ENCODE results near the gene PIGA. TPM values are rescaled to one million over a fixed set of nuclear protein-coding genes. Genes with fewer than 3 reads are reported as not detected.
"Not testable (repeated sequence)": the region's sequence is repeated elsewhere in the genome, so short reads cannot be mapped to it uniquely, and the experiment has no call there.

PIGA gene
- total RNA-seq, 2 donors from 2014 or later = 12.6 to 21.6 TPM

DNA sequence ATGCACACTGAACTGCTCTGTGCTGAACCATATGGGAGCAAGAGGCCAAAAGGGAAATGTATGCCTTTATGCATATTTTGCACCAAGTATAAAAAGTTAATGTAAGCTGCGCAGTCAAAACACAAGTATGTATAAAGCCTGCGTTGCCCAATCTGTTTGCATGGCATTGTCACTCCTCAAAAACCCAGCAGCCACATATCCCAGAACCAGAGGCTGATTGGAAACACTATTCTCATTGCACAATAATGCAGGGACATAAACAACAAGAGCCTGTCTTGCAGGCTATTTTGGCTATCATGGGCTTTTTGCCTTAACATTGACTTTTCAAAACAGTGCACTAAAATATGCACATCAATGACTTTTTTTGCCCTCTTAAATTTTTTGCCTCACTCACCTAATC lies 60.4 kb downstream of the PIGA start:
- TF ChIP-seq, protein P1, sequence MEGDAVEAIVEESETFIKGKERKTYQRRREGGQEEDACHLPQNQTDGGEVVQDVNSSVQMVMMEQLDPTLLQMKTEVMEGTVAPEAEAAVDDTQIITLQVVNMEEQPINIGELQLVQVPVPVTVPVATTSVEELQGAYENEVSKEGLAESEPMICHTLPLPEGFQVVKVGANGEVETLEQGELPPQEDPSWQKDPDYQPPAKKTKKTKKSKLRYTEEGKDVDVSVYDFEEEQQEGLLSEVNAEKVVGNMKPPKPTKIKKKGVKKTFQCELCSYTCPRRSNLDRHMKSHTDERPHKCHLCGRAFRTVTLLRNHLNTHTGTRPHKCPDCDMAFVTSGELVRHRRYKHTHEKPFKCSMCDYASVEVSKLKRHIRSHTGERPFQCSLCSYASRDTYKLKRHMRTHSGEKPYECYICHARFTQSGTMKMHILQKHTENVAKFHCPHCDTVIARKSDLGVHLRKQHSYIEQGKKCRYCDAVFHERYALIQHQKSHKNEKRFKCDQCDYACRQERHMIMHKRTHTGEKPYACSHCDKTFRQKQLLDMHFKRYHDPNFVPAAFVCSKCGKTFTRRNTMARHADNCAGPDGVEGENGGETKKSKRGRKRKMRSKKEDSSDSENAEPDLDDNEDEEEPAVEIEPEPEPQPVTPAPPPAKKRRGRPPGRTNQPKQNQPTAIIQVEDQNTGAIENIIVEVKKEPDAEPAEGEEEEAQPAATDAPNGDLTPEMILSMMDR (conservative IDR thresholded peaks at IDR 0.05) = no peak
- no peaks in the 10 kb centered on the region for H3K9me3 ChIP-seq (ENCODE audit: control insufficient read depth, low read length)
- Mint-ChIP-seq H3K4me3 (no peak overlapping the region), H3K27ac (no peak overlapping the region), H3K4me1 (no peaks in the 10 kb centered on the region), H3K27me3 (ENCODE audit: insufficient read depth) (no peaks in the 10 kb centered on the region), H3K36me3 (ENCODE audit: low read depth) (no peaks in the 10 kb centered on the region), H3K9me3 (peaks cover 46% of the 10 kb centered on the region)
- no peaks in the 10 kb centered on the region for H3K36me3 ChIP-seq (ENCODE audit: control insufficient read depth, insufficient read depth, low read length)
- no peak overlapping the region for H3K27ac ChIP-seq (ENCODE audit: low read depth, low read length)
- DNase-seq = no peak
- 88% methylated on average over 2 of the region's 2 CpGs; no CpG with 5 or more reads in 1 of the 2 experiments for WGBS, 2 experiments (ENCODE audit: insufficient coverage in 1 of 2, insufficient read length in 1 of 2)
- H3K9ac ChIP-seq (ENCODE audit: extremely low read depth, low read length, poor library complexity, severe bottlenecking) = no peak overlapping the region
- H3K27me3 ChIP-seq (ENCODE audit: control insufficient read depth, insufficient read depth, low read length, poor library complexity, severe bottlenecking) = no peaks in the 10 kb centered on the region
- H3K4me1 ChIP-seq (ENCODE audit: control insufficient read depth, insufficient read depth, low read length) = no peaks in the 10 kb centered on the region
- no peak overlapping the region for H3K4me3 ChIP-seq (ENCODE audit: low read length)

DNA sequence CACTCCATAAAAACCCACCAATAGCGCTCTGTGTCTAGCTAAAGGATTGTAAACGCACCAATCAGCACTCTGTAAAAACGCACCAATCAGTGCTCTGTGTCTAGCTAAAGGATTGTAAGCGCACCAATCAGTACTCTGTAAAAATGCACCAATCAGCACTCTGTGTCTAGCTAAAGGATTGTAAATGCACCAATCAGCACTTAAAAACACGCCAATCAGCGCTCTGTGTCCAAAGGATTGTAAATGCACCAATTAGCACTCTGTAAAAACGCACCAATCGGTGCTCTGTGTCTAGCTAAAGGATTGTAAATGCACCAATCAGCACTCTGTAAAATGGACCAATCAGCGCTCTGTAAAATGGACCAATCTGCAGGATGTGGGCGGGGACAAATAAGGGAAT lies 62.0 kb downstream of the PIGA start:
- not testable (repeated sequence) for H3K27me3 Mint-ChIP-seq (ENCODE audit: insufficient read depth); H3K36me3 Mint-ChIP-seq (ENCODE audit: low read depth); H3K27ac Mint-ChIP-seq; H3K36me3 ChIP-seq (ENCODE audit: control insufficient read depth, insufficient read depth, low read length); DNase-seq; H3K27me3 ChIP-seq (ENCODE audit: control insufficient read depth, insufficient read depth, low read length, poor library complexity, severe bottlenecking); H3K9me3 ChIP-seq (ENCODE audit: control insufficient read depth, low read length); H3K9ac ChIP-seq (ENCODE audit: extremely low read depth, low read length, poor library complexity, severe bottlenecking); H3K4me1 ChIP-seq (ENCODE audit: control insufficient read depth, insufficient read depth, low read length); H3K4me3 Mint-ChIP-seq; H3K27ac ChIP-seq (ENCODE audit: low read depth, low read length); H3K4me1 Mint-ChIP-seq; H3K4me3 ChIP-seq (ENCODE audit: low read length)
- 92 to 97% methylated on average over 4 to 10 of the region's 10 CpGs for WGBS, 2 experiments (ENCODE audit: insufficient coverage in 1 of 2, insufficient read length in 1 of 2)
- peaks cover 45% of the 10 kb centered on the region for H3K9me3 Mint-ChIP-seq

DNA sequence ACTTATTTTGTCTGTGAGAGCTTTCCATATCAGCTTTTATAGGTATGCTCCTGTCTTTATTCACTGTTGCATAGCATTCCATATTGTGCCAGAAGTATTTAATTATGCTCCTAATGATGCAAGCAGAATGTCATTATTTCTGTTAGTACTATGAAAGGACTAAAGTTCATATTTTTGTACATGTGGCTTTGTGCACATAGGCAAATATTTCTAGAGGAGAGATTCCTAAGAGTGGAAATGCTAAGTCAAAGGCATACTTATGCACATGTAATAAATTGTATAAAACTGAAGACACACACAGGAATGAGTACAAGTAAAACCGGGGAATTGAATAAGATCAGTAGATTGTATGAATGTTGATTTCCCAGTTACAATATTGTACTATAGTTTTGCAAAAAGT lies 63.6 kb downstream of the PIGA start:
- H3K27ac Mint-ChIP-seq = no peak overlapping the region
- H3K9me3 ChIP-seq (ENCODE audit: control insufficient read depth, low read length) = no peaks in the 10 kb centered on the region
- H3K4me3 ChIP-seq (ENCODE audit: low read length) = no peak overlapping the region
- H3K36me3 Mint-ChIP-seq (ENCODE audit: low read depth) = no peaks in the 10 kb centered on the region
- H3K27me3 ChIP-seq (ENCODE audit: control insufficient read depth, insufficient read depth, low read length, poor library complexity, severe bottlenecking) = no peaks in the 10 kb centered on the region
- WGBS, 2 experiments (ENCODE audit: insufficient coverage in 1 of 2, insufficient read length in 1 of 2) = 100% methylated on average over 1 of the region's 1 CpG
- no peak overlapping the region for H3K4me3 Mint-ChIP-seq
- no peak overlapping the region for H3K27ac ChIP-seq (ENCODE audit: low read depth, low read length)
- peaks cover 49% of the 10 kb centered on the region for H3K9me3 Mint-ChIP-seq
- no peaks in the 10 kb centered on the region for H3K36me3 ChIP-seq (ENCODE audit: control insufficient read depth, insufficient read depth, low read length)
- H3K4me1 Mint-ChIP-seq = peaks cover 2% of the 10 kb centered on the region
- TF ChIP-seq, protein P1 (conservative IDR thresholded peaks at IDR 0.05) = no peak
- H3K9ac ChIP-seq (ENCODE audit: extremely low read depth, low read length, poor library complexity, severe bottlenecking) = no peak overlapping the region
- no peak for DNase-seq
- no peaks in the 10 kb centered on the region for H3K4me1 ChIP-seq (ENCODE audit: control insufficient read depth, insufficient read depth, low read length)
- H3K27me3 Mint-ChIP-seq (ENCODE audit: insufficient read depth) = no peaks in the 10 kb centered on the region

Measured in endodermal cell (in vitro differentiated cells).